GM19025 (cell line): ENCODE data around the gene FAT4.
A peak's percentile ranks its signal among the peaks of the same experiment; 100 is the strongest.

ENCODE experiments used
- ATAC-seq: cut with Tn5 transposase; IDR thresholded peaks from one replicate; pipeline ENCODE4 v1.9.1; 2021; ENCODE audit warnings: mild to moderate bottlenecking, low read depth, moderate library complexity; ENCODE audit not compliant: unreplicated experiment

Gene FAT4

GRCh38 chr4:125314676-125315575, at the start of gene FAT4:
FAT4 (plus strand) TSS chr4:125314955; CDS start chr4:125316412, 1,457 bp downstream.
- peak; percentile 72 for ATAC-seq

GRCh38 chr4:125265846-125266245, 48.9 kb upstream of the FAT4 start:
- no peak for ATAC-seq

- no peak for ATAC-seq
These were observed 47.7 kb upstream of the FAT4 start for GRCh38 chr4:125266901-125267604.

GRCh38 chr4:125267630-125268029, 47.1 kb upstream of the FAT4 start:
- no peak for ATAC-seq

GRCh38 chr4:125268068-125268755, 46.5 kb upstream of the FAT4 start:
- ATAC-seq: no peak

GRCh38 chr4:125276811-125277210, 37.9 kb upstream of the FAT4 start:
- no peak for ATAC-seq

- ATAC-seq: no peak
These were observed 37.0 kb upstream of the FAT4 start for GRCh38 chr4:125277790-125278189.

- ATAC-seq: no peak
These were observed 33.8 kb upstream of the FAT4 start for GRCh38 chr4:125280892-125281403.

GRCh38 chr4:125283707-125284279, 31.0 kb upstream of the FAT4 start:
- ATAC-seq: no peak

GRCh38 chr4:125297116-125297515, 17.6 kb upstream of the FAT4 start:
- ATAC-seq: no peak

GRCh38 chr4:125303058-125303457, 11.7 kb upstream of the FAT4 start:
- no peak for ATAC-seq

GRCh38 chr4:125303821-125304220, 10.9 kb upstream of the FAT4 start:
- ATAC-seq: no peak

- ATAC-seq: no peak
These were observed 8.6 kb upstream of the FAT4 start for GRCh38 chr4:125306112-125306511.

- no peak for ATAC-seq
These were observed 8.2 kb upstream of the FAT4 start for GRCh38 chr4:125306533-125306932.

GRCh38 chr4:125311503-125311902, 3.3 kb upstream of the FAT4 start:
- no peak for ATAC-seq

GRCh38 chr4:125313497-125313896, 1.3 kb upstream of the FAT4 start:
- ATAC-seq: peak; percentile 35

GRCh38 chr4:125313989-125314667, 627 bp upstream of the FAT4 start:
- ATAC-seq: no peak

GRCh38 chr4:125315576-125316400, 1.0 kb downstream of the FAT4 start:
- no peak for ATAC-seq

GRCh38 chr4:125316401-125316790, 1.6 kb downstream of the FAT4 start:
- no peak for ATAC-seq
